WTC11 (cell line): ENCODE measurements around the gene OGFR. TPM values are rescaled to one million over a fixed set of nuclear protein-coding genes. Genes with fewer than 3 reads are reported as not detected.

Experiments used
- ATAC-seq: fragments of 200-7000 bp; cut with Tn5 transposase; 2 replicates; pipeline ENCODE4 v1.10.0; 2021; ENCODE audit warnings: mild to moderate bottlenecking, moderate library complexity
- CTCF ChIA-PET: fragments of 300-600 bp; sonication (Branson Sonifier 250); formaldehyde crosslinking; loops from one replicate; lab custom pipeline; 2021; ENCODE audit warnings: antibody characterized with exemption; lab: Charles Lee
- POLR2A ChIA-PET: fragments of 350-600 bp; sonication (Branson Sonifier 250); formaldehyde crosslinking; loops from one replicate; lab custom pipeline; 2021; ENCODE audit warnings: antibody characterized with exemption; lab: Charles Lee
- DNase-seq: peaks from one replicate; pipeline ENCODE4 v3.0.0; 2021; ENCODE audit warnings: low spot score
- H3K27ac Mint-ChIP-seq: 2 replicates; pipeline ENCODE4 v1.8.0; 2021; ENCODE audit warnings: mixed read lengths
- H3K27me3 Mint-ChIP-seq: 2 replicates; pipeline ENCODE4 v1.8.0; 2021; ENCODE audit warnings: low read depth, mild to moderate bottlenecking, moderate library complexity, mixed read lengths
- H3K36me3 Mint-ChIP-seq: 2 replicates; pipeline ENCODE4 v1.8.0; 2021; ENCODE audit warnings: mixed read lengths
- H3K4me1 Mint-ChIP-seq: 2 replicates; pipeline ENCODE4 v1.8.0; 2022; ENCODE audit warnings: mixed read lengths
- H3K4me3 Mint-ChIP-seq: 2 replicates; pipeline ENCODE4 v1.8.0; 2021; ENCODE audit warnings: mild to moderate bottlenecking, moderate library complexity, mixed read lengths
- H3K9me3 Mint-ChIP-seq: 2 replicates; pipeline ENCODE4 v1.8.0; 2021; ENCODE audit warnings: mixed read lengths
- CREM ChIP-seq: sonication (generic); formaldehyde crosslinking; IDR thresholded peaks from 2 replicates; pipeline ENCODE4 v1.8.1; 2022; ENCODE audit warnings: mild to moderate bottlenecking, missing genetic modification reagents, moderate library complexity
- E2F5 ChIP-seq: sonication (generic); formaldehyde crosslinking; IDR thresholded peaks from 2 replicates; pipeline ENCODE4 v1.8.1; 2022; ENCODE audit warnings: mild to moderate bottlenecking, moderate library complexity, missing genetic modification reagents
- FOXP1 ChIP-seq: sonication (generic); formaldehyde crosslinking; IDR thresholded peaks from 2 replicates; pipeline ENCODE4 v1.8.0; 2022; ENCODE audit warnings: missing genetic modification reagents, mild to moderate bottlenecking, moderate library complexity, borderline replicate concordance
- GTF2I ChIP-seq: fragments of 250-450 bp; sonication (Bioruptor Pico); conservative IDR thresholded peaks from 2 replicates; pipeline ENCODE4 v1.4.0; 2021; ENCODE audit warnings: mild to moderate bottlenecking
- IRF2 ChIP-seq: sonication (generic); formaldehyde crosslinking; IDR thresholded peaks from 2 replicates; pipeline ENCODE4 v1.8.0; 2022; ENCODE audit warnings: low read depth, missing genetic modification reagents, borderline replicate concordance
- JUN ChIP-seq: sonication (generic); formaldehyde crosslinking; IDR thresholded peaks from 2 replicates; pipeline ENCODE4 v1.8.0; 2023; ENCODE audit warnings: mild to moderate bottlenecking, missing genetic modification reagents
- MXD4 ChIP-seq: fragments of 250-450 bp; sonication (Bioruptor Pico); IDR thresholded peaks from 2 replicates; pipeline ENCODE4 v1.8.0; 2021; ENCODE audit warnings: mild to moderate bottlenecking, moderate library complexity, borderline replicate concordance
- SMAD3 ChIP-seq: sonication (generic); formaldehyde crosslinking; IDR thresholded peaks from 2 replicates; pipeline ENCODE4 v1.8.0; 2022; ENCODE audit warnings: missing genetic modification reagents, mild to moderate bottlenecking, borderline replicate concordance
- STAT6 ChIP-seq: sonication (generic); formaldehyde crosslinking; conservative IDR thresholded peaks from 2 replicates; pipeline ENCODE4 v1.8.1; 2023; ENCODE audit warnings: mild to moderate bottlenecking, low read depth, missing genetic modification reagents, moderate library complexity
- TCF7 ChIP-seq: sonication (generic); formaldehyde crosslinking; IDR thresholded peaks from 2 replicates; pipeline ENCODE4 v1.8.0; 2022; ENCODE audit warnings: mild to moderate bottlenecking, low read depth, missing genetic modification reagents, moderate library complexity
- ZNF532 ChIP-seq: fragments of 250-450 bp; sonication (Bioruptor Pico); IDR thresholded peaks from 2 replicates; pipeline ENCODE4 v1.9.0; 2021; ENCODE audit warnings: mild to moderate bottlenecking, borderline replicate concordance
- total RNA-seq: library from RNA; stranded (reverse); gene quantifications from 3 replicates; pipeline ENCODE4 v1.2.3, GENCODE V29; 2021

OGFR gene
- total RNA-seq, 1 experiment from 2014 or later: 43.3 TPM

- ChIA-PET POLR2A (no interaction called here), CTCF (interaction anchor here (1.1 kb wide), 1 partner anchor 10 kb away, joined by 4 read pairs; no protein-coding TSS in a partner anchor)
- H3K4me1 Mint-ChIP-seq: peaks cover 11% of the 10 kb centered on the region
- DNase-seq (no peak), ATAC-seq (no peak)
- peaks cover 30% of the 10 kb centered on the region for H3K36me3 Mint-ChIP-seq
- no peaks in the 10 kb centered on the region for H3K9me3 Mint-ChIP-seq
- no peak overlapping the region for H3K4me3 Mint-ChIP-seq
- H3K27ac Mint-ChIP-seq: 0 out of 2 replicates have a peak overlapping the region, but pooled peaks have one; percentile 46
- peaks cover 7% of the 10 kb centered on the region; the same call in 1 of the 2 replicates for H3K27me3 Mint-ChIP-seq
- no peak for TF ChIP-seq TCF7 (CRISPR knock-in tag)
- no peak for TF ChIP-seq E2F5 (CRISPR knock-in tag)
- no peak for TF ChIP-seq JUN (CRISPR knock-in tag)
- no peak for TF ChIP-seq MXD4 (CRISPR knock-in tag)
- no peak for TF ChIP-seq STAT6 (CRISPR knock-in tag)
- TF ChIP-seq FOXP1 (CRISPR knock-in tag): no peak
Observed at GRCh38 chr20:62801284-62802010, 3.2 kb upstream of the OGFR start.

- CTCF ChIA-PET: no interaction called here
- POLR2A ChIA-PET: interaction anchor here (0.7 kb wide), 1 partner anchor 719 kb away, joined by 3 read pairs; no protein-coding TSS in a partner anchor
- DNase-seq: no peak
- Mint-ChIP-seq H3K27ac (no peak overlapping the region), H3K4me1 (peaks cover 11% of the 10 kb centered on the region), H3K27me3 (peaks cover 7% of the 10 kb centered on the region; the same call in 1 of the 2 replicates), H3K36me3 (peaks cover 30% of the 10 kb centered on the region), H3K9me3 (no peaks in the 10 kb centered on the region), H3K4me3 (no peak overlapping the region)
- TF ChIP-seq CREM (CRISPR knock-in tag) (no peak), SMAD3 (CRISPR knock-in tag) (no peak), GTF2I (no peak), IRF2 (no peak), JUN (CRISPR knock-in tag) (no peak), FOXP1 (CRISPR knock-in tag) (no peak), ZNF532 (CRISPR knock-in tag) (no peak)
- ATAC-seq: no peak
Observed at GRCh38 chr20:62802026-62802712, 2.5 kb upstream of the OGFR start.
